SK-N-SH (cell line): ENCODE data around the gene E2F3. TPM values are rescaled to one million over a fixed set of nuclear protein-coding genes. Genes with fewer than 3 reads are reported as not detected.
"Not testable (repeated sequence)": the region's sequence is repeated elsewhere in the genome, so short reads cannot be mapped to it uniquely, and the experiment has no call there.

Experiments
- CTCF ChIA-PET: fragments of 300-600, 350-600 bp; formaldehyde crosslinking; extraction: SDS; loops from one replicate; lab custom pipeline; 2021; lab: Yijun Ruan, JAX
- POLR2A ChIA-PET: fragments of 350-600 bp; sonication (Branson Sonifier 250); formaldehyde crosslinking; extraction: SDS; loops from one replicate; lab custom pipeline; 2020; ENCODE audit warnings: antibody characterized with exemption, inconsistent platforms; lab: Yijun Ruan, JAX
- DNase-seq: peaks from one replicate; pipeline ENCODE4 v3.0.0; 2012
- H2AFZ ChIP-seq: fragments of 200-600 bp; sonication (generic); 2 replicates; pipeline ENCODE4 v1.8.1; 2016; ENCODE audit warnings: antibody characterized with exemption, mild to moderate bottlenecking, low read depth
- H3F3A ChIP-seq: fragments of 200-600 bp; sonication (generic); replicated peaks from 2 replicates; pipeline ENCODE3; 2016; ENCODE audit warnings: antibody characterized with exemption, mild to moderate bottlenecking; ENCODE audit not compliant: insufficient read depth
- H3K27ac ChIP-seq, 2 experiments: fragments of 200-500 bp in 1 of 2; fragments of 200-600 bp in 1 of 2; sonication (Bioruptor generic) in 1 of 2; sonication (generic), shearing (Covaris generic) in 1 of 2; 2 replicates each; pipeline versions ENCODE4 v1.5.1 to v1.6.1; 2014 to 2016; ENCODE audit warnings: low read depth in 2 of 2, inconsistent platforms in 1 of 2, low read length in 1 of 2, mild to moderate bottlenecking in 1 of 2, mixed read lengths in 1 of 2
- H3K27me3 ChIP-seq: fragments of 200-600 bp; sonication (generic), shearing (Covaris generic); 2 replicates; pipeline ENCODE4 v1.6.1; 2016; ENCODE audit warnings: mixed run types; ENCODE audit not compliant: insufficient read depth
- H3K36me3 ChIP-seq, 2 experiments: fragments of 200-500 bp in 1 of 2; fragments of 200-600 bp in 1 of 2; sonication (Bioruptor generic) in 1 of 2; sonication (generic) in 1 of 2; replicated peaks in 1 of 2; 2 replicates each; pipeline versions ENCODE3 to v1.5.1; 2014 to 2016; ENCODE audit warnings: low read length in 1 of 2, mild to moderate bottlenecking in 1 of 2; ENCODE audit not compliant: insufficient read depth in 2 of 2, control insufficient read depth in 1 of 2
- H3K4me1 ChIP-seq, 2 experiments: fragments of 200-500 bp in 1 of 2; fragments of 200-600 bp in 1 of 2; sonication (Bioruptor generic) in 1 of 2; sonication (generic), shearing (Covaris generic) in 1 of 2; 2 replicates each; pipeline versions ENCODE4 v1.5.1 to v1.6.1; 2014 to 2016; ENCODE audit warnings: low read depth in 1 of 2, low read length in 1 of 2, mixed run types in 1 of 2; ENCODE audit not compliant: insufficient read depth in 2 of 2, control insufficient read depth in 1 of 2
- H3K4me2 ChIP-seq: fragments of 200-600 bp; sonication (generic), shearing (Covaris generic); 2 replicates; pipeline ENCODE4 v1.6.1; 2017; ENCODE audit warnings: mixed run types
- H3K4me3 ChIP-seq, 2 experiments: fragments of 200-500 bp in 1 of 2; fragments of 200-600 bp in 1 of 2; sonication (Bioruptor generic) in 1 of 2; sonication (generic), shearing (Covaris generic) in 1 of 2; 2 replicates each; pipeline versions ENCODE4 v1.5.1 to v1.8.1; 2014 to 2016; ENCODE audit warnings: low read depth in 2 of 2, inconsistent platforms in 1 of 2, low read length in 1 of 2, mild to moderate bottlenecking in 1 of 2, mixed read lengths in 1 of 2, moderate library complexity in 1 of 2
- H3K79me2 ChIP-seq: fragments of 200-600 bp; sonication (generic); 2 replicates; pipeline ENCODE4 v1.8.1; 2017; ENCODE audit warnings: mild to moderate bottlenecking; ENCODE audit not compliant: insufficient read depth
- H3K9ac ChIP-seq: fragments of 200-600 bp; sonication (generic); 2 replicates; pipeline ENCODE4 v1.6.1; 2017; ENCODE audit warnings: mixed run types
- H3K9me2 ChIP-seq: fragments of 200-600 bp; sonication (generic); 2 replicates; pipeline ENCODE4 v1.6.1; 2017; ENCODE audit warnings: mixed run types
- H3K9me3 ChIP-seq: fragments of 200-600 bp; sonication (generic); 2 replicates; pipeline ENCODE4 v1.6.1; 2017; ENCODE audit warnings: mixed run types, mild to moderate bottlenecking, moderate library complexity
- H4K20me1 ChIP-seq: fragments of 200-600 bp; sonication (generic); 2 replicates; pipeline ENCODE4 v1.6.1; 2017; ENCODE audit warnings: mild to moderate bottlenecking, mixed run types; ENCODE audit not compliant: insufficient read depth
- CHD2 ChIP-seq: fragments of 150-350 bp; IDR thresholded peaks from 2 replicates; pipeline ENCODE4 v1.6.1; 2018; ENCODE audit warnings: low read length; ENCODE audit not compliant: partially characterized antibody
- EZH2phosphoT487 ChIP-seq: fragments of 200-600 bp; sonication (generic); IDR thresholded peaks from 2 replicates; pipeline ENCODE4 v1.6.1; 2017; ENCODE audit warnings: low read depth, mixed run types, mild to moderate bottlenecking, antibody characterized with exemption, moderate library complexity, borderline replicate concordance
- GABPA ChIP-seq: IDR thresholded peaks from 2 replicates; pipeline ENCODE4 v1.4.0; 2012; ENCODE audit warnings: low read depth, mild to moderate bottlenecking
- IRF3 ChIP-seq: fragments of 150-350 bp; IDR thresholded peaks from 2 replicates; pipeline ENCODE4 v1.6.1; 2016; ENCODE audit warnings: mild to moderate bottlenecking, low read depth, low read length
- JUND ChIP-seq: IDR thresholded peaks from 2 replicates; pipeline ENCODE4 v1.4.0; 2012
- MEF2A ChIP-seq: IDR thresholded peaks from 2 replicates; pipeline ENCODE4 v1.4.0; 2012; ENCODE audit warnings: low read depth, borderline replicate concordance
- MXI1 ChIP-seq: IDR thresholded peaks from 2 replicates; pipeline ENCODE4 v1.6.1; 2012; ENCODE audit warnings: mild to moderate bottlenecking, low read depth, low read length, improper control_type of control experiment
- NRF1 ChIP-seq: IDR thresholded peaks from 2 replicates; pipeline ENCODE4 v1.6.1; 2012; ENCODE audit warnings: low read depth, mild to moderate bottlenecking, low read length
- POLR2AphosphoS5 ChIP-seq: IDR thresholded peaks from 2 replicates; pipeline ENCODE4 v1.6.1; 2012; ENCODE audit warnings: low read depth, low read length
- RAD21 ChIP-seq: IDR thresholded peaks from 2 replicates; pipeline ENCODE4 v1.6.1; 2012; ENCODE audit warnings: mild to moderate bottlenecking, low read length
- REST ChIP-seq: IDR thresholded peaks from 2 replicates; pipeline ENCODE4 v1.6.1; 2012; ENCODE audit warnings: mild to moderate bottlenecking, low read depth, low read length, moderate library complexity
- RXRA ChIP-seq: IDR thresholded peaks from 2 replicates; pipeline ENCODE4 v1.4.0; 2012; ENCODE audit warnings: low read depth, mild to moderate bottlenecking, borderline replicate concordance
- SIN3A ChIP-seq: IDR thresholded peaks from 2 replicates; pipeline ENCODE4 v1.6.1; 2012; ENCODE audit warnings: low read depth, mild to moderate bottlenecking, low read length, moderate library complexity, borderline replicate concordance
- SMC3 ChIP-seq: IDR thresholded peaks from 2 replicates; pipeline ENCODE4 v1.6.1; 2012; ENCODE audit warnings: low read depth, low read length, improper control_type of control experiment
- TAF1 ChIP-seq: IDR thresholded peaks from 2 replicates; pipeline ENCODE4 v1.6.1; 2012; ENCODE audit warnings: low read depth, mild to moderate bottlenecking, low read length, moderate library complexity, borderline replicate concordance
- TCF12 ChIP-seq: IDR thresholded peaks from 2 replicates; pipeline ENCODE4 v1.4.0; 2012
- TEAD4 ChIP-seq: IDR thresholded peaks from 2 replicates; pipeline ENCODE4 v1.4.0; 2012; ENCODE audit warnings: mild to moderate bottlenecking, borderline replicate concordance; ENCODE audit not compliant: insufficient read depth
- ZBTB33 ChIP-seq: IDR thresholded peaks from 2 replicates; pipeline ENCODE4 v1.4.0; 2012; ENCODE audit warnings: low read depth, borderline replicate concordance
- WGBS: methylation state at CpG from one replicate; pipeline ENCODE4 v1.1.6; 2017; ENCODE audit warnings: low lambda C conversion rate; 5-methylcytosine and 5-hydroxymethylcytosine counted together
- polyA plus RNA-seq, 3 experiments: library from polyadenylated mRNA; depleted of rRNA; stranded (reverse); fragments of >200 nt; gene quantifications; 2 replicates each; pipeline ENCODE4 v1.2.3, GENCODE V29; 2012

Gene E2F3
- polyA plus RNA-seq, 1 of the 3 experiments (the other 2 are of a cell fraction) = 12.7 TPM

GRCh38 chr6:20465616-20466015, 63.9 kb downstream of the E2F3 start:
- Histone ChIP-seq H3K36me3 (peaks cover 12 to 24% of the 10 kb centered on the region in 2 experiments), H4K20me1 (peaks cover 67% of the 10 kb centered on the region), H3K79me2 (peaks cover 97% of the 10 kb centered on the region)
- H3K9me3 ChIP-seq, H3K27me3 ChIP-seq, H3K4me1 ChIP-seq, DNase-seq, H3K4me3 ChIP-seq, H3F3A ChIP-seq, H3K9me2 ChIP-seq, H3K9ac ChIP-seq, POLR2A ChIA-PET, H2AFZ ChIP-seq, H3K27ac ChIP-seq, H3K4me2 ChIP-seq, CTCF ChIA-PET: not testable (repeated sequence)
- 97% methylated on average over 4 of the region's 4 CpGs for WGBS

- Histone ChIP-seq H3K27ac (no peak overlapping the region), H3K4me3 (no peak overlapping the region), H3F3A (no peaks in the 10 kb centered on the region), H3K27me3 (no peaks in the 10 kb centered on the region), H3K9ac (no peak overlapping the region), H2AFZ (no peak overlapping the region), H3K9me2 (no peaks in the 10 kb centered on the region), H4K20me1 (peaks cover 71% of the 10 kb centered on the region), H3K4me2 (no peak overlapping the region), H3K4me1 (no peaks in the 10 kb centered on the region; a peak in 1 of 4 replicates), H3K79me2 (peaks cover 97% of the 10 kb centered on the region), H3K36me3 (peaks cover 12 to 19% of the 10 kb centered on the region in 2 experiments), H3K9me3 (no peaks in the 10 kb centered on the region)
- POLR2A ChIA-PET = no interaction called here
- no peak for DNase-seq
- TF ChIP-seq RXRA (no peak), IRF3 (no peak), GABPA (no peak), RAD21 (no peak), JUND (no peak), EZH2phosphoT487 (no peak), MXI1 (no peak), POLR2AphosphoS5 (no peak), SMC3 (no peak), TCF12 (no peak), NRF1 (no peak), TAF1 (no peak), ZBTB33 (no peak), SIN3A (no peak), CHD2 (no peak), TEAD4 (no peak), MEF2A (no peak), REST (no peak)
- CTCF ChIA-PET = no interaction called here
- WGBS = 98% methylated on average over 4 of the region's 4 CpGs
Measured at GRCh38 chr6:20467437-20467836, 65.8 kb downstream of the E2F3 start.
